Suprapubic skin (tissue), 3 donors: ENCODE data around the gene POMGNT2.

Experiments
- CTCF ChIP-seq, 2 donors: fragments of 200-600 bp in 1 of 2; fragments of 450-650 bp in 1 of 2; sonication (generic) in 1 of 2; IDR thresholded peaks; one replicate each; pipeline ENCODE4 v1.5.1; 2016 to 2019; ENCODE audit warnings: antibody characterized with exemption in 2 of 2, mild to moderate bottlenecking in 1 of 2, moderate library complexity in 1 of 2
- EP300 ChIP-seq: sonication (generic); formaldehyde crosslinking; IDR thresholded peaks from one replicate; pipeline ENCODE4 v1.6.1; 2017; ENCODE audit warnings: antibody characterized with exemption
- POLR2A ChIP-seq, 2 donors: fragments of 450-650 bp; IDR thresholded peaks; one replicate each; pipeline ENCODE4 v1.6.1; 2017; ENCODE audit warnings: antibody characterized with exemption in 2 of 2, mild to moderate bottlenecking in 2 of 2, moderate library complexity in 2 of 2

DNA sequence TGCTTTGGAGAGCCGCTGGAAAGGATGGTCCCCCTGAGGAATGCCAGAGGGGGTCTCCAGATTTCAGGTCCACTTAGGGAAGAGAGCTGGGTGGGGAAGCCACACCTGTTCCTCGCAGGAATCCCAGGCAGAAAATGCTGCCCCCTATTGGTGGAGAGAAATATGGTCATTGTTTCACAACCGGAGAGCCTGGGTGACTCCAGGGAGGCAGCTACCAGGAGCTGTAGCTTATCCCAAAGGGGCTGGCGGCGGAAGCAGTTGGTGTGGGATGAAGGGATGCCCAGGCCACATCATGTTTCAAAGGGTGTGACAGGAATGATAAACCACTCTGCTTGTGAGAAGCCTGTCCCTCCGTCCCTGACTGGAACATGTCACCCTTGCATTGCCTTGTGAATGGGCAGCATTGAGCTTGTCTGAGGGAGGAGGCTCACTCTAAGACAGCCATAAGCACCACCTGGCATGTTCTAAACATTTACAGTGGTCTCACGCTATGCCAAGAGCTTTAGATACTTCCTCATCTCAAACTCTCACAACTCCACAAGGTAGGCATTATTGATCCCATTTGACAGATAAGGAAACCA is 34.5 kb downstream of the POMGNT2 start:
- TF ChIP-seq POLR2A (IDR thresholded peaks at IDR 0.05) (no peak), EP300 (no peak), CTCF (IDR thresholded peaks at IDR 0.05) (no peak)
